AG09309 (cell line): Measurements from ENCODE around the gene PRKAG2.

Source experiments
- DNase-seq: peaks from one replicate; pipeline ENCODE4 v3.0.0-alpha.2; 2010; ENCODE audit warnings: low read depth
- H3K4me3 ChIP-seq: 2 replicates; pipeline ENCODE4 v1.5.1; 2011; ENCODE audit warnings: mild to moderate bottlenecking, low read depth, low read length, moderate library complexity; ENCODE audit not compliant: control insufficient read depth
- CTCF ChIP-seq: IDR thresholded peaks from 2 replicates; pipeline ENCODE4 v1.5.1; 2011; ENCODE audit warnings: mild to moderate bottlenecking, low read depth, low read length, inconsistent platforms; ENCODE audit not compliant: insufficient read depth, control insufficient read depth; ENCODE audit errors: missing control alignments

PRKAG2 gene

GRCh38 chr7:151805191-151805590, 71.7 kb downstream of the PRKAG2 start:
- no peak for TF ChIP-seq CTCF
- no peak for DNase-seq
- no peak overlapping the region for H3K4me3 ChIP-seq

GRCh38 chr7:151804756-151805155, 72.2 kb downstream of the PRKAG2 start:
- no peak for DNase-seq
- no peak overlapping the region for H3K4me3 ChIP-seq
- no peak for TF ChIP-seq CTCF

- no peak for DNase-seq
- H3K4me3 ChIP-seq, result no peak overlapping the region
- no peak for TF ChIP-seq CTCF
Measured at GRCh38 chr7:151803841-151804240, 73.1 kb downstream of the PRKAG2 start.

- TF ChIP-seq CTCF, result no peak
- no peak overlapping the region for H3K4me3 ChIP-seq
- DNase-seq, result no peak
Measured at GRCh38 chr7:151802469-151802846, 74.5 kb downstream of the PRKAG2 start.

GRCh38 chr7:151801782-151802468, 75.0 kb downstream of the PRKAG2 start:
- TF ChIP-seq CTCF, result no peak
- no peak for DNase-seq

GRCh38 chr7:151801291-151801690, 75.6 kb downstream of the PRKAG2 start:
- no peak overlapping the region for H3K4me3 ChIP-seq
- no peak for DNase-seq
- TF ChIP-seq CTCF, result no peak

More at GRCh38 chr7:151801782-151802468, 75.0 kb downstream of the PRKAG2 start:
- no peak overlapping the region for H3K4me3 ChIP-seq
